SK-N-SH treated with all-trans-retinoic acid at 6 μM for 48 hours (cell line): ENCODE results near the gene MCM10.

Experiments
- ATAC-seq: fragments of 200-7000 bp; cut with Tn5 transposase; 3 replicates; pipeline ENCODE4 v1.9.1; 2020; ENCODE audit warnings: mild to moderate bottlenecking, moderate library complexity
- CREB5 ChIP-seq: fragments of 250-450 bp; sonication (Bioruptor Pico); IDR thresholded peaks from 2 replicates; pipeline ENCODE4 v1.5.1; 2020; ENCODE audit warnings: low read depth, mild to moderate bottlenecking, moderate library complexity
- CSDC2 ChIP-seq: fragments of 250-450 bp; sonication (Bioruptor Pico); IDR thresholded peaks from 2 replicates; pipeline ENCODE4 v1.5.0; 2020; ENCODE audit warnings: mild to moderate bottlenecking, moderate library complexity
- CSRNP3 ChIP-seq: fragments of 250-450 bp; sonication (Bioruptor Pico); IDR thresholded peaks from 2 replicates; pipeline ENCODE4 v1.5.1; 2021; ENCODE audit warnings: mild to moderate bottlenecking, moderate library complexity
- ESRRG ChIP-seq: fragments of 250-450 bp; sonication (Bioruptor Pico); IDR thresholded peaks from 2 replicates; pipeline ENCODE4 v1.6.1; 2021; ENCODE audit warnings: mild to moderate bottlenecking
- ISL1 ChIP-seq: fragments of 250-450 bp; sonication (Bioruptor Pico); IDR thresholded peaks from 2 replicates; pipeline ENCODE4 v2.1.2; 2022; ENCODE audit warnings: mild to moderate bottlenecking, moderate library complexity
- OSR1 ChIP-seq: fragments of 250-450 bp; sonication (Bioruptor Pico); IDR thresholded peaks from 2 replicates; pipeline ENCODE4 v1.8.0; 2022; ENCODE audit warnings: moderate library complexity, mild to moderate bottlenecking, inconsistent platforms
- POU6F1 ChIP-seq: fragments of 250-450 bp; sonication (Bioruptor Pico); IDR thresholded peaks from 2 replicates; pipeline ENCODE4 v1.8.0; 2021; ENCODE audit warnings: low read depth, mild to moderate bottlenecking, moderate library complexity, borderline replicate concordance
- RARB ChIP-seq: fragments of 250-450 bp; sonication (Bioruptor Pico); IDR thresholded peaks from 2 replicates; pipeline ENCODE4 v1.8.0; 2021; ENCODE audit warnings: mild to moderate bottlenecking, moderate library complexity
- SNAI2 ChIP-seq: fragments of 250-450 bp; sonication (Bioruptor Pico); IDR thresholded peaks from 2 replicates; pipeline ENCODE4 v1.5.0; 2020; ENCODE audit warnings: mild to moderate bottlenecking, moderate library complexity
- TCF4 ChIP-seq: fragments of 250-450 bp; sonication (Bioruptor Pico); IDR thresholded peaks from 2 replicates; pipeline ENCODE4 v1.8.0; 2021; ENCODE audit warnings: mild to moderate bottlenecking, moderate library complexity, borderline replicate concordance
- ZC3H10 ChIP-seq: fragments of 250-450 bp; sonication (Bioruptor Pico); IDR thresholded peaks from 2 replicates; pipeline ENCODE4 v1.5.1; 2021; ENCODE audit warnings: mild to moderate bottlenecking, moderate library complexity
- ZFP30 ChIP-seq: fragments of 450-650 bp; formaldehyde crosslinking; IDR thresholded peaks from 2 replicates; pipeline ENCODE4 v1.5.0; 2022; ENCODE audit warnings: mild to moderate bottlenecking, moderate library complexity
- ZNF565 ChIP-seq: fragments of 450-650 bp; formaldehyde crosslinking; conservative IDR thresholded peaks from 2 replicates; pipeline ENCODE4 v1.5.0; 2020; ENCODE audit warnings: low read depth, mild to moderate bottlenecking, moderate library complexity
- ZNF8 ChIP-seq: fragments of 450-650 bp; formaldehyde crosslinking; IDR thresholded peaks from 2 replicates; pipeline ENCODE4 v1.5.0; 2020; ENCODE audit warnings: mild to moderate bottlenecking, moderate library complexity

Gene MCM10

GRCh38 chr10:13256627-13257026, 95.3 kb downstream of the MCM10 start:
- TF ChIP-seq ZNF8 (no peak), CSRNP3 (CRISPR knock-in tag) (no peak), ZFP30 (CRISPR knock-in tag) (no peak), ISL1 (CRISPR knock-in tag) (no peak), SNAI2 (CRISPR knock-in tag) (no peak), RARB (CRISPR knock-in tag) (no peak), CSDC2 (no peak), OSR1 (CRISPR knock-in tag) (no peak), ZC3H10 (CRISPR knock-in tag) (no peak), POU6F1 (CRISPR knock-in tag) (no peak), TCF4 (CRISPR knock-in tag) (no peak), ZNF565 (no peak), ESRRG (CRISPR knock-in tag) (no peak), CREB5 (no peak)
- ATAC-seq: no peak

- no peak for ATAC-seq
- TF ChIP-seq SNAI2 (CRISPR knock-in tag): no peak
- no peak for TF ChIP-seq RARB (CRISPR knock-in tag)
- no peak for TF ChIP-seq TCF4 (CRISPR knock-in tag)
Measured at GRCh38 chr10:13257621-13258140, 96.3 kb downstream of the MCM10 start.
